ENCODE results near the gene IL1RAPL2.

DNA sequence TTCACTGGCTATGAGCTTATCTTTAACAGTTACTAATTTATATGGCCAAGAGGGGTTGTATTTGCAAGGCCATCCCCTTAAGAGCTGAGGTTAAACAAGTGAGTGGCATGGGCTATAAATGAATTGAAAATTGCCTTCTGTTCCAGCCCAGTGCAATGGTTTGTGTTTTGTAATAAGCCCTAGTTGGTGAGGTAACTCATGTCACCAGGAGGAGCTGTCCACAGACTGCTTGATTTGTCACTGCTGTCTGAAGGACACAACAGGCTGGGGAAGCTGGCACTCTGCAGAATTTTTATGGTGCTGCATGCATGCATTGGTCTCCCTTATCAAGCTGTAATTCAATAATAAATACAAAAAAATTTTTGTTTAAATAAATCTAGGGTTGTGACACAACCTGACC, 223.8 kb downstream of the IL1RAPL2 start:
- TF ChIP-seq, protein P1, sequence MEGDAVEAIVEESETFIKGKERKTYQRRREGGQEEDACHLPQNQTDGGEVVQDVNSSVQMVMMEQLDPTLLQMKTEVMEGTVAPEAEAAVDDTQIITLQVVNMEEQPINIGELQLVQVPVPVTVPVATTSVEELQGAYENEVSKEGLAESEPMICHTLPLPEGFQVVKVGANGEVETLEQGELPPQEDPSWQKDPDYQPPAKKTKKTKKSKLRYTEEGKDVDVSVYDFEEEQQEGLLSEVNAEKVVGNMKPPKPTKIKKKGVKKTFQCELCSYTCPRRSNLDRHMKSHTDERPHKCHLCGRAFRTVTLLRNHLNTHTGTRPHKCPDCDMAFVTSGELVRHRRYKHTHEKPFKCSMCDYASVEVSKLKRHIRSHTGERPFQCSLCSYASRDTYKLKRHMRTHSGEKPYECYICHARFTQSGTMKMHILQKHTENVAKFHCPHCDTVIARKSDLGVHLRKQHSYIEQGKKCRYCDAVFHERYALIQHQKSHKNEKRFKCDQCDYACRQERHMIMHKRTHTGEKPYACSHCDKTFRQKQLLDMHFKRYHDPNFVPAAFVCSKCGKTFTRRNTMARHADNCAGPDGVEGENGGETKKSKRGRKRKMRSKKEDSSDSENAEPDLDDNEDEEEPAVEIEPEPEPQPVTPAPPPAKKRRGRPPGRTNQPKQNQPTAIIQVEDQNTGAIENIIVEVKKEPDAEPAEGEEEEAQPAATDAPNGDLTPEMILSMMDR (IDR thresholded peaks at IDR 0.05) = no peak
- TF ChIP-seq EZH2 (IDR thresholded peaks at IDR 0.05) (no peak), EZH2phosphoT487 (IDR thresholded peaks at IDR 0.05) (no peak)

All from neural progenitor cell (in vitro differentiated cells).